ENCODE data around the gene OSM. TPM values are rescaled to one million over a fixed set of nuclear protein-coding genes. Genes with fewer than 3 reads are reported as not detected.

The OSM gene
- polyA plus RNA-seq, 1 of the 3 experiments (the other 2 are of a cell fraction): not detected

DNA sequence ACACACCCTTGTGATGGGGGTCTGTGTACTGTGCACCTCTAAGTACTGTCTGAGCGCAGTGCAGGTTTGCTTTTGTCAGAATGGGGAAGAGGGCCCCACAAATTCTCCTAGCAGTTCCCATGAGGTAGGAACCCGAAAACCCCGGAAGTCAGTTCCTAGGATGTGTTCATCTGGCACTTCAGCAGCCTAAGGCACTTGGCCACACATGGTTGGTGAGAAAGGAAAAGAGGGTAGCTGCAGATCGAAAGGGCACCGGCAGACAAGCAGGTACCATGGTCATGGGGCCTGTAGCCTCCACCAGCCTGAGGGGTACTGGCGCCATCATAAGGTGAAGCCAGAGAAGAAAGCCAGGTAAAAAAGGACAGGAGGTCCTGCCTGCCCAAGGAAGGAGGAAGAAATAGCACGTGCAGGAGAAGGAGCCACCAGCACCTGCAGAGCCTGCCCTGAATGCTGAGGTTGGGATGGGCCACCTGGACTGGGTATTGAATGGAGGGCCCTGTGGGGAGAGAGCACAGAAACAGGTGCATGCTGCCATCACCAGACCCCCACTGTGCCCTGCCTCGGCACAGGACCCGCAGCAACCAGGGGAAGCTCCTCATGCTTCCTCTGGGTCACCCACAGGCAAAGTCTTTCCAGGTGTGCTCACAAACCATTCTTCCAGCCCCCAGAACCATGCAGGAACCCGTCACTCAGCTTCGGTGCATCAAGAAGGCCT is 30.8 kb upstream of the OSM start:
- Histone ChIP-seq H3F3A (replicated peaks; ENCODE audit: insufficient read depth) (no peaks in the 10 kb centered on the region), H3K79me2 (ENCODE audit: insufficient read depth) (no peaks in the 10 kb centered on the region; the same call in 1 of the 2 replicates), H4K20me1 (ENCODE audit: insufficient read depth) (0 out of 2 replicates have a peak, but pooled peaks cover 6% of the 10 kb centered on the region), H2AFZ (ENCODE audit: low read depth) (no peak overlapping the region), H3K36me3 (replicated peaks in 1 of 2; ENCODE audit: control insufficient read depth in 1 of 2, insufficient read depth in 2 of 2, low read length in 1 of 2) (peaks cover 0 to 51% of the 10 kb centered on the region in 2 experiments), H3K9me2 (no peaks in the 10 kb centered on the region), H3K4me1 (ENCODE audit: control insufficient read depth in 1 of 2, insufficient read depth in 2 of 2, low read depth in 1 of 2, low read length in 1 of 2) (no peaks in the 10 kb centered on the region), H3K4me3 (ENCODE audit: low read depth in 2 of 2, low read length in 1 of 2) (no peak overlapping the region), H3K9me3 (no peaks in the 10 kb centered on the region), H3K27ac (ENCODE audit: low read depth in 2 of 2, low read length in 1 of 2) (no peak overlapping the region), H3K27me3 (ENCODE audit: insufficient read depth) (no peaks in the 10 kb centered on the region), H3K9ac (no peak overlapping the region), H3K4me2 (no peak overlapping the region)
- ChIA-PET POLR2A (no interaction called here), CTCF (interaction anchor here (0.7 to 1.5 kb wide), 3 partner anchors 10 to 42 kb away, joined by 3 to 5 read pairs (median 4); no protein-coding TSS in a partner anchor)
- no peak for DNase-seq
- TF ChIP-seq CHD2 (IDR thresholded peaks at IDR 0.05; ENCODE audit: low read length, partially characterized antibody): no peak
- no peak for TF ChIP-seq EP300 (IDR thresholded peaks at IDR 0.05; ENCODE audit: borderline replicate concordance in 1 of 2, low read depth in 1 of 2, low read length in 1 of 2)
- no peak for TF ChIP-seq NRF1 (IDR thresholded peaks at IDR 0.05; ENCODE audit: low read depth, low read length)
- no peak for TF ChIP-seq ELF1 (IDR thresholded peaks at IDR 0.05)
- TF ChIP-seq JUND (IDR thresholded peaks at IDR 0.05): no peak
- no peak for TF ChIP-seq MEF2A (IDR thresholded peaks at IDR 0.05; ENCODE audit: borderline replicate concordance, low read depth)
- TF ChIP-seq ZBTB33 (IDR thresholded peaks at IDR 0.05; ENCODE audit: borderline replicate concordance, low read depth): no peak
- no peak for TF ChIP-seq MAX (IDR thresholded peaks at IDR 0.05; ENCODE audit: low read depth)
- TF ChIP-seq TAF1 (IDR thresholded peaks at IDR 0.05; ENCODE audit: borderline replicate concordance, low read depth, low read length): no peak
- TF ChIP-seq GABPA (IDR thresholded peaks at IDR 0.05; ENCODE audit: low read depth): no peak
- TF ChIP-seq, protein P1, sequence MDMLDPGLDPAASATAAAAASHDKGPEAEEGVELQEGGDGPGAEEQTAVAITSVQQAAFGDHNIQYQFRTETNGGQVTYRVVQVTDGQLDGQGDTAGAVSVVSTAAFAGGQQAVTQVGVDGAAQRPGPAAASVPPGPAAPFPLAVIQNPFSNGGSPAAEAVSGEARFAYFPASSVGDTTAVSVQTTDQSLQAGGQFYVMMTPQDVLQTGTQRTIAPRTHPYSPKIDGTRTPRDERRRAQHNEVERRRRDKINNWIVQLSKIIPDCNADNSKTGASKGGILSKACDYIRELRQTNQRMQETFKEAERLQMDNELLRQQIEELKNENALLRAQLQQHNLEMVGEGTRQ (IDR thresholded peaks at IDR 0.05; ENCODE audit: borderline replicate concordance, low read depth, low read length): no peak
- TF ChIP-seq, protein P2, sequence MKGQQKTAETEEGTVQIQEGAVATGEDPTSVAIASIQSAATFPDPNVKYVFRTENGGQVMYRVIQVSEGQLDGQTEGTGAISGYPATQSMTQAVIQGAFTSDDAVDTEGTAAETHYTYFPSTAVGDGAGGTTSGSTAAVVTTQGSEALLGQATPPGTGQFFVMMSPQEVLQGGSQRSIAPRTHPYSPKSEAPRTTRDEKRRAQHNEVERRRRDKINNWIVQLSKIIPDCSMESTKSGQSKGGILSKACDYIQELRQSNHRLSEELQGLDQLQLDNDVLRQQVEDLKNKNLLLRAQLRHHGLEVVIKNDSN (IDR thresholded peaks at IDR 0.05; ENCODE audit: borderline replicate concordance, low read depth): no peak
- TF ChIP-seq POLR2AphosphoS5 (IDR thresholded peaks at IDR 0.05; ENCODE audit: low read depth, low read length): no peak
- TF ChIP-seq YY1 (IDR thresholded peaks at IDR 0.05; ENCODE audit: low read depth): no peak
- TF ChIP-seq FOSL2 (IDR thresholded peaks at IDR 0.05; ENCODE audit: borderline replicate concordance, low read depth): no peak
- TF ChIP-seq FOXJ3 (CRISPR knock-in tag; IDR thresholded peaks at IDR 0.05): no peak
- TF ChIP-seq TEAD4 (IDR thresholded peaks at IDR 0.05; ENCODE audit: borderline replicate concordance, insufficient read depth): no peak
- 88% methylated on average over 9 of the region's 11 CpGs for WGBS (ENCODE audit: low lambda C conversion rate)

Data from SK-N-SH (cell line).